Measurements from ENCODE around the gene PHACTR3.

DNA sequence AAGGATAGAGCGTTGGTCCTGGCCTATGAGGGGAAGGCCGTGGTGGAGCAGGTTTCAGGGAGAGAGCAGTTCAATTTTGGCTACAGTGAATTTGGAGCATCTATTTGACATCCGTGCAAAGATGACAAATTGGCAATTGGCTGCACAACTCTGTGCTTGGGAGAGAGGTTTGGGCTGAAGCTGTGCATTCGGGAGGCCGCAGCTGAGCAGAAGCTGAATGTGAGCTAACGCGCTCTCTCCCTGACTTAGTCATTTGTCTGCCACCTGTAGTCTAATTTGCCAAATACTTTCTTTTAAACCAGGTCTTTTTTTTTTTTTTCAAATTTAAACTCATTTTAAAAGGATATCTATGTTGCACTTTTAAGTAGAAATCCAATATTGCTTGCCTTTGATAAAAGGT is 78.8 kb downstream of the PHACTR3 start:
- TF ChIP-seq, protein P1, sequence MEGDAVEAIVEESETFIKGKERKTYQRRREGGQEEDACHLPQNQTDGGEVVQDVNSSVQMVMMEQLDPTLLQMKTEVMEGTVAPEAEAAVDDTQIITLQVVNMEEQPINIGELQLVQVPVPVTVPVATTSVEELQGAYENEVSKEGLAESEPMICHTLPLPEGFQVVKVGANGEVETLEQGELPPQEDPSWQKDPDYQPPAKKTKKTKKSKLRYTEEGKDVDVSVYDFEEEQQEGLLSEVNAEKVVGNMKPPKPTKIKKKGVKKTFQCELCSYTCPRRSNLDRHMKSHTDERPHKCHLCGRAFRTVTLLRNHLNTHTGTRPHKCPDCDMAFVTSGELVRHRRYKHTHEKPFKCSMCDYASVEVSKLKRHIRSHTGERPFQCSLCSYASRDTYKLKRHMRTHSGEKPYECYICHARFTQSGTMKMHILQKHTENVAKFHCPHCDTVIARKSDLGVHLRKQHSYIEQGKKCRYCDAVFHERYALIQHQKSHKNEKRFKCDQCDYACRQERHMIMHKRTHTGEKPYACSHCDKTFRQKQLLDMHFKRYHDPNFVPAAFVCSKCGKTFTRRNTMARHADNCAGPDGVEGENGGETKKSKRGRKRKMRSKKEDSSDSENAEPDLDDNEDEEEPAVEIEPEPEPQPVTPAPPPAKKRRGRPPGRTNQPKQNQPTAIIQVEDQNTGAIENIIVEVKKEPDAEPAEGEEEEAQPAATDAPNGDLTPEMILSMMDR (IDR thresholded peaks at IDR 0.05; ENCODE audit: insufficient read depth, low read depth, low read length), result no peak
- TF ChIP-seq EZH2 (IDR thresholded peaks at IDR 0.05; ENCODE audit: insufficient read depth, low read length), result no peak

Data from astrocyte (in vitro differentiated cells and primary cell).